Activated T-cell treated with anti-CD3 and anti-CD28 coated beads, Interleukin-2, amount 50 U/mL, for 72 hours (primary cell): ENCODE data around the gene BBX. TPM values are rescaled to one million over a fixed set of nuclear protein-coding genes. Genes with fewer than 3 reads are reported as not detected.
"Not testable (repeated sequence)": the region's sequence is repeated elsewhere in the genome, so short reads cannot be mapped to it uniquely, and the experiment has no call there.

Experiments used
- ATAC-seq, 2 donors: fragments of 150-1000 bp; cut with Tn5 transposase; replicated peaks in 1 of 2; 2 replicates each; pipeline ENCODE4 v1.10.0; 2021; ENCODE audit warnings: moderate library complexity in 2 of 2, mild to moderate bottlenecking in 1 of 2
- DNase-seq, 2 donors: peaks; one replicate each; pipeline ENCODE4 v3.0.0; 2021 to 2022; ENCODE audit warnings: mixed read lengths in 1 of 2
- H3K27ac Mint-ChIP-seq: one replicate; pipeline ENCODE4 v1.8.0; 2022; ENCODE audit warnings: mild to moderate bottlenecking, moderate library complexity, mixed read lengths
- H3K27me3 Mint-ChIP-seq: one replicate; pipeline ENCODE4 v1.8.0; 2022; ENCODE audit warnings: low read depth, mixed read lengths
- H3K36me3 Mint-ChIP-seq, 2 donors: one replicate each; pipeline ENCODE4 v1.8.0; 2022; ENCODE audit warnings: mixed read lengths in 2 of 2, mild to moderate bottlenecking in 1 of 2; ENCODE audit not compliant: insufficient read depth in 2 of 2
- H3K4me1 Mint-ChIP-seq: one replicate; pipeline ENCODE4 v1.8.0; 2022; ENCODE audit warnings: low read depth, mixed read lengths
- H3K4me3 Mint-ChIP-seq, 2 donors: one replicate each; pipeline ENCODE4 v1.8.0; 2022; ENCODE audit warnings: mild to moderate bottlenecking in 2 of 2, mixed read lengths in 2 of 2, moderate library complexity in 2 of 2
- H3K9me3 Mint-ChIP-seq, 2 donors: one replicate each; pipeline ENCODE4 v1.8.0; 2022; ENCODE audit warnings: mixed read lengths in 2 of 2
- total RNA-seq, 2 donors: library from RNA; stranded (reverse); gene quantifications; one replicate each; pipeline ENCODE4 v1.2.3, GENCODE V29; 2022

Gene BBX
- total RNA-seq, 2 donors from 2014 or later: 65.0 to 65.1 TPM

DNA sequence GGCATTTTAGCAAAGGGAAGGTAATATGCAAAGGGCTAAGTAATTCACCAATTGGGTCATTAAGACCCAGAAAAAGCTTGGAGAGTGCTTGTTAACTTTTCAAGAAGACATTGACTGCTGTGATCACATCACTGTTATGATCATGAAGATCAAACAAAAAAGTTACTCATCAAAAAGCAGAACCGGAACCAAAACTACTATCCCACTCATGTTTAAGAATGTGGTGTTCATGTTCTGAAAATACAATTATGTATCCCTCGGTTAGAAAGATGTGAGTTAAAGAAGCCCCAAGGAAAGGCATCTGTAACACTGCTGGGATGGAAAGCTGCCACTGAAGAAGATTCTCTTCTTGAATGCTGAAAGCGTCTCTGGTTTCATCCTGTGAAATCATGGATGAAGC, 32.6 kb downstream of the BBX start:
- peaks cover 30% of the 10 kb centered on the region for H3K4me1 Mint-ChIP-seq
- H3K36me3 Mint-ChIP-seq: no peaks in the 10 kb centered on the region
- H3K27me3 Mint-ChIP-seq: no peaks in the 10 kb centered on the region
- ATAC-seq (no peak), DNase-seq (no peak)
- no peaks in the 10 kb centered on the region for H3K9me3 Mint-ChIP-seq
- no peak overlapping the region for H3K4me3 Mint-ChIP-seq
- no peak overlapping the region for H3K27ac Mint-ChIP-seq

GRCh38 chr3:107557743-107558142, 35.0 kb downstream of the BBX start:
- DNase-seq: no peak
- ATAC-seq: no peak
- H3K9me3 Mint-ChIP-seq: no peaks in the 10 kb centered on the region
- H3K27me3 Mint-ChIP-seq: no peaks in the 10 kb centered on the region
- no peak overlapping the region for H3K4me3 Mint-ChIP-seq
- H3K36me3 Mint-ChIP-seq: no peaks in the 10 kb centered on the region
- no peak overlapping the region for H3K27ac Mint-ChIP-seq
- H3K4me1 Mint-ChIP-seq: peaks cover 29% of the 10 kb centered on the region

DNA sequence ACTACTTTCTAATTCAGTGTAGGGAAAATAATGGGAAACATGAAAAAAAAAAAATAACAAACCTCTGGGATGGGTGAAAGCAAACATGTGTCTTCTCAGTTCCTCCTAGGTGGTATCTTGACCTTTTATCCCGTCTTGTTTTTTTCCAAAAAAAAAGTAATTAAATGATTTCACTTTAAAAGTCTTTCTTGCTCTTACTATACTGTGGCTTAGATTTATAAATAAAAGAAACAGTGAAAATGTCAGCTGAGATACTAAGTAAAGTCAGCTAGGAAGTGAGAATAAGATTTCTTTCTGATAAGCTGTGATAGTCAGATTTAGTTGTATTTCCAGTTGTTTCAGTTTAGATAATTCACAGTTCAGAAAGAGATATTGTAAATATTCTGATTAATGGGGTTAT, 37.4 kb downstream of the BBX start:
- DNase-seq: no peak
- no peak for ATAC-seq
- Mint-ChIP-seq H3K27me3 (no peaks in the 10 kb centered on the region), H3K9me3 (no peaks in the 10 kb centered on the region), H3K36me3 (no peaks in the 10 kb centered on the region), H3K27ac (peak overlapping the region; percentile 58), H3K4me3 (no peak overlapping the region), H3K4me1 (peaks cover 26% of the 10 kb centered on the region)

GRCh38 chr3:107561980-107562379, 39.2 kb downstream of the BBX start:
- H3K27ac Mint-ChIP-seq: no peak overlapping the region
- DNase-seq: no peak
- H3K9me3 Mint-ChIP-seq: no peaks in the 10 kb centered on the region
- H3K4me1 Mint-ChIP-seq: peaks cover 21% of the 10 kb centered on the region
- ATAC-seq: no peak
- H3K27me3 Mint-ChIP-seq: no peaks in the 10 kb centered on the region
- H3K4me3 Mint-ChIP-seq: no peak overlapping the region
- no peaks in the 10 kb centered on the region for H3K36me3 Mint-ChIP-seq

DNA sequence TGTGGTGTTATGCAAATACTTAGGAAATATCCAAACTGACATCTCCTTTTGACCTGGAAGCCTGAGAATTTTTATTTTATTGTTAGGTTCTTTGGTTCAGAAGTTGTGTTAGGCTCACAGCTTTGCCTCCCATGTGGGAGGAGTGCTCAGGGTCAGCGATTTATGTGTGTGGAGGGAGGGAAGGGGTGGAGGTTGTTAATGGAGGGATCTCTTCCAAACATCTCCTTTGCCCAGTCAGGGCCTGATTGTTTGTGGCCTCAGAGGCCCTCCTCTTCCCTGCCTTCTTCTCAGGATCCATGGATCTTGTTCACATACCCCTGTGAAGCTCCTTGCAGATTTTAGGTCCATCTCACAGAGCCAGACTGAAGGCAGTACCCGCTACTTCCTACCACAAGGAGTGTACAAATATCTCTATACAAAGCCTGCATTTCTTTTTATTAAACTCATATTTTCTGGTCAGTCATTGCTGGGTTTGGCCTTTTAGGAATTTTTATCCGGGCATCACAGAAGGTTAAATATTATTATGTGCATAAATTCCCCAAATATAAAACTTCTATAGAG, 40.3 kb downstream of the BBX start:
- H3K4me3 Mint-ChIP-seq: no peak overlapping the region
- H3K9me3 Mint-ChIP-seq: no peaks in the 10 kb centered on the region
- no peaks in the 10 kb centered on the region for H3K36me3 Mint-ChIP-seq
- H3K27me3 Mint-ChIP-seq: no peaks in the 10 kb centered on the region
- H3K27ac Mint-ChIP-seq: no peak overlapping the region
- ATAC-seq (no peak), DNase-seq (no peak)
- peaks cover 19% of the 10 kb centered on the region for H3K4me1 Mint-ChIP-seq

DNA sequence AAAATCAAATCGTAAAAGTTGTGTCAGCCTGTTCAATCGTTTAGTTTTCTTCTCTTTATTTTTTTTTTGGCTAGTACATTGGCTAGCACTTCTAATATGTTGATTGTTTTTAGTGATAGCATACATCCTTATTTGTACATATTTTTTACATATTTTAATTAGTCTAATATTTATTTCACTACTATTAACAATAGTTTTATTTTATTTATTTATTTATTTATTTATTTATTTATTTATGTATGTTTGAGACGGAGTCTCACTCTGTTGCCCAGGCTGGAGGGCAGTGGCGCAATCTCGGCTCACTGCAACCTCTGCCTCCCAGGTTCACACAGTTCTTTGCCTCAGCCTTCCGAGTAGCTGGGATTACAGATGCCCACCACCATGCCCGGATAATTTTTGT, 42.5 kb downstream of the BBX start:
- ATAC-seq, H3K4me1 Mint-ChIP-seq, DNase-seq, H3K27ac Mint-ChIP-seq, H3K4me3 Mint-ChIP-seq, H3K27me3 Mint-ChIP-seq, H3K36me3 Mint-ChIP-seq, H3K9me3 Mint-ChIP-seq: not testable (repeated sequence)

GRCh38 chr3:107571089-107571488, 48.3 kb downstream of the BBX start:
- H3K4me3 Mint-ChIP-seq, ATAC-seq, H3K36me3 Mint-ChIP-seq, H3K27me3 Mint-ChIP-seq, DNase-seq, H3K9me3 Mint-ChIP-seq, H3K4me1 Mint-ChIP-seq, H3K27ac Mint-ChIP-seq: not testable (repeated sequence)

GRCh38 chr3:107571492-107571891, 48.7 kb downstream of the BBX start:
- H3K36me3 Mint-ChIP-seq, H3K9me3 Mint-ChIP-seq, H3K4me3 Mint-ChIP-seq, H3K27ac Mint-ChIP-seq, H3K27me3 Mint-ChIP-seq, ATAC-seq, DNase-seq: not testable (repeated sequence)
- H3K4me1 Mint-ChIP-seq: peaks cover 10% of the 10 kb centered on the region

GRCh38 chr3:107574650-107575049, 51.9 kb downstream of the BBX start:
- Mint-ChIP-seq H3K9me3 (no peaks in the 10 kb centered on the region), H3K27ac (no peak overlapping the region), H3K27me3 (no peaks in the 10 kb centered on the region), H3K36me3 (no peaks in the 10 kb centered on the region), H3K4me3 (no peak overlapping the region), H3K4me1 (peaks cover 29% of the 10 kb centered on the region)
- DNase-seq: peak in 1 of 2 donors; percentile 16
- no peak for ATAC-seq

- Mint-ChIP-seq H3K4me1 (peaks cover 29% of the 10 kb centered on the region), H3K4me3 (peak overlapping the region in 1 of 2 donors; percentile 3), H3K27me3 (no peaks in the 10 kb centered on the region), H3K27ac (no peak overlapping the region), H3K9me3 (no peaks in the 10 kb centered on the region), H3K36me3 (no peaks in the 10 kb centered on the region)
- no peak for DNase-seq
- no peak for ATAC-seq
Measured at GRCh38 chr3:107578091-107578490, 55.3 kb downstream of the BBX start.

- H3K36me3 Mint-ChIP-seq: no peaks in the 10 kb centered on the region
- H3K27ac Mint-ChIP-seq: no peak overlapping the region
- peaks cover 29% of the 10 kb centered on the region for H3K4me1 Mint-ChIP-seq
- ATAC-seq: no peak
- no peak for DNase-seq
- H3K9me3 Mint-ChIP-seq: no peaks in the 10 kb centered on the region
- no peaks in the 10 kb centered on the region for H3K27me3 Mint-ChIP-seq
- no peak overlapping the region for H3K4me3 Mint-ChIP-seq
Measured at GRCh38 chr3:107578523-107578922, 55.8 kb downstream of the BBX start.

DNA sequence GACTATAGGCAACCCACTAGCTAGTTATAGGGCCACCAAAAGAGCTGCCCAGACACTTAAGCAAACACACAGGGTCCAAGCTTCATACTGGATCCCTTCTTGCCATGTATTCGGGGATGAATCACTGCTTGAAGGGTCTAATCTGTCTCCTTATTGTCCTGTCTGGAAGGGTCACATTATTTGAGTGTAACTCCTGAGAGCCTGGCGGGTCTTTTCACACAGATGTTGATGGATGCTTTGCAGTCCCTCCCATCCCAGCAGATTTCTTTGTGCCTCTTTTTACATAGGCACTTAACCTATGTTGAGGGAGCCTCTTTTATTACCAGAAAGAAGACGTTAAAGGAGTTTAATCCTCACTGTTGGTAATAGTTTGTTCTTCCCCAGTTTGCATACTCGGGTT, 56.6 kb downstream of the BBX start:
- H3K27me3 Mint-ChIP-seq: no peaks in the 10 kb centered on the region
- no peaks in the 10 kb centered on the region for H3K9me3 Mint-ChIP-seq

DNA sequence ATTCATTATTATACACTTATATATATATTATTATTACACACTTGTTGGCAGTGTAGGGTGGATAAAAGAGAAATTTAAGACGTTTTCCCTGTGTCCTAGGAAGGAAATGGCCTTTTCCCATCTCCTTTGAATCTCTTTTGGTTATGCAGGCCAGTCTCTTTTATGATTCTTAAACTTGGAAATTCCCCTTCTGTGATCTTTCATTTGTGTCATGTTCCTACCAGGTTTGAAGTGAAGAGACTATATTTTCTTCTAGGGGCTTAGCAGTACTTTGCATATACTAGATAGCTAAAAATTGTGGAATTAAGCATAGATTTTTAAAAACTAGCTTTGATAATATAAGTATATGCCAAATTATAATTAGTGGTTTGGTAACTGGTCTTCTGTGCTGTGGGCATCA, 58.5 kb downstream of the BBX start:
- Mint-ChIP-seq H3K36me3 (peaks cover 0 to 2% of the 10 kb centered on the region in 2 donors), H3K27ac (no peak overlapping the region), H3K27me3 (no peaks in the 10 kb centered on the region), H3K4me3 (no peak overlapping the region), H3K4me1 (peaks cover 27% of the 10 kb centered on the region), H3K9me3 (no peaks in the 10 kb centered on the region)
- ATAC-seq: no peak
- no peak for DNase-seq

More for the DNA sequence above, 56.6 kb downstream of the BBX start:
- DNase-seq (no peak), ATAC-seq (no peak)
- H3K4me1 Mint-ChIP-seq: peaks cover 29% of the 10 kb centered on the region
- no peak overlapping the region for H3K27ac Mint-ChIP-seq
- peaks cover 0 to under 1% of the 10 kb centered on the region in 2 donors for H3K36me3 Mint-ChIP-seq
- H3K4me3 Mint-ChIP-seq: no peak overlapping the region

GRCh38 chr3:107588217-107588616, 65.5 kb downstream of the BBX start:
- no peaks in the 10 kb centered on the region for H3K9me3 Mint-ChIP-seq
- ATAC-seq (no peak), DNase-seq (no peak)
- no peak overlapping the region for H3K4me3 Mint-ChIP-seq
- H3K27ac Mint-ChIP-seq: peak overlapping the region; percentile 56
- peaks cover 26% of the 10 kb centered on the region for H3K4me1 Mint-ChIP-seq
- peaks cover 0 to 2% of the 10 kb centered on the region in 2 donors for H3K36me3 Mint-ChIP-seq
- H3K27me3 Mint-ChIP-seq: no peaks in the 10 kb centered on the region
